Measurements from ENCODE around the gene TNFAIP8L2. TPM values are rescaled to one million over a fixed set of nuclear protein-coding genes. Genes with fewer than 3 reads are reported as not detected.

Gene TNFAIP8L2
- total and polyA plus RNA-seq, 8 donors: 2.5 to 14.5 (median 3.0) TPM

DNA sequence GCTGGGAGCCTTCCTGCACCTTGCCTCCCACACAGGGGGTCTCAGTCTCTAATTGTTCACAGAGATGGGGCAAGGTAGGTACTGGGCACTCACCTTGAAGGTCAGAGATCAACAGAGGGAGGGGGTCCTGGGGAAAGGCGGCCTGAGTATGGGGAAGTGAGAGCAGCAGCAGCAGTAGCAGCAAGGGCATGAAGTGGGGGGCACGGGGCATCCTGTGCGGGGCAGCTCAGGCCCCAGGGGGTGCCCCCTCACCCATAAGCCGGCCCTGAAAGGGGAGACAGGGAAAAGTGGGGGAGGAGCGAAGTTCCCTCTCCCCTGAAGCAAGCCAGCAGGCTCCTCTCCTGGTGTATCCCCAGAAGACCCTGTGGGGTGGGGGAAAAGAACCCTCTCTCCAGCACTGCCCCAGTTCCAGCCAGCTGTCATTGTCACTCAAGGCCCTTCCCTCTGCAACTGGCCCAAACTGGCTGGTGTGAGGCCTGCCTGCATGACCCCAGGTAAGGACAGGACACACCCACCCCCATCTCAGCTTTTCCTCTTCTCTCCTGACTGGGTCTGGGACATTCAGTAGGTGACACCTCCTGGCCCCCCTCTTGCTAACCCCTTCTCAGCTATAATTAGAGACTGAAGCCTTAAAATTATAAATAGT, 13.9 kb upstream of the TNFAIP8L2 start:
- Histone ChIP-seq H3K4me1 (peaks cover 8 to 30% of the 10 kb centered on the region in 2 donors), H3K27ac (no peak overlapping the region), H3K27me3 (peaks cover 0 to 17% of the 10 kb centered on the region in 2 donors), H3K9me3 (no peaks in the 10 kb centered on the region), H3K4me3 (no peak overlapping the region), H3K36me3 (no peaks in the 10 kb centered on the region)
- TF ChIP-seq, protein P1, sequence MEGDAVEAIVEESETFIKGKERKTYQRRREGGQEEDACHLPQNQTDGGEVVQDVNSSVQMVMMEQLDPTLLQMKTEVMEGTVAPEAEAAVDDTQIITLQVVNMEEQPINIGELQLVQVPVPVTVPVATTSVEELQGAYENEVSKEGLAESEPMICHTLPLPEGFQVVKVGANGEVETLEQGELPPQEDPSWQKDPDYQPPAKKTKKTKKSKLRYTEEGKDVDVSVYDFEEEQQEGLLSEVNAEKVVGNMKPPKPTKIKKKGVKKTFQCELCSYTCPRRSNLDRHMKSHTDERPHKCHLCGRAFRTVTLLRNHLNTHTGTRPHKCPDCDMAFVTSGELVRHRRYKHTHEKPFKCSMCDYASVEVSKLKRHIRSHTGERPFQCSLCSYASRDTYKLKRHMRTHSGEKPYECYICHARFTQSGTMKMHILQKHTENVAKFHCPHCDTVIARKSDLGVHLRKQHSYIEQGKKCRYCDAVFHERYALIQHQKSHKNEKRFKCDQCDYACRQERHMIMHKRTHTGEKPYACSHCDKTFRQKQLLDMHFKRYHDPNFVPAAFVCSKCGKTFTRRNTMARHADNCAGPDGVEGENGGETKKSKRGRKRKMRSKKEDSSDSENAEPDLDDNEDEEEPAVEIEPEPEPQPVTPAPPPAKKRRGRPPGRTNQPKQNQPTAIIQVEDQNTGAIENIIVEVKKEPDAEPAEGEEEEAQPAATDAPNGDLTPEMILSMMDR (IDR thresholded peaks at IDR 0.05): no peak
- ATAC-seq (no peak), DNase-seq (no peak)
- intact Hi-C loops (cut with DNase I): no loop called here

DNA sequence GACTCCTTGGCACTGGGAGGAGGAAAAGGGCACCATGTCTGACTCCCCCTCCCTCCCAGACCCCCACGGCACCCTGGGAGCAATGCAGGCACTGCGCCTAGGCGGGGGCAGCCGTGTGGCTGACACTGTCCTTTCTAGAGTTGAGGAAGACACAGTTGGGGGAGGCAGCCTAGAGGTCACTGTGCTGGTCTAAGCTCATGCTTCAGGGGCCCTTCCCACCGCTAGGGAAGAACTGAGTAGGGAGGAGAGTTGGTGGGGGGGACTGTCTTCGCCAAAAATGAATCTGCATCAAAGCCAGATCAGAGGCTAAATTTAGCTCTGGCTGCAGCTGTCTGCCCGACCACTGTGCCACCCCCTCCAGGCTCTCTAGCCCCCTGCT, 13.4 kb upstream of the TNFAIP8L2 start:
- intact Hi-C loops (cut with DNase I): no loop called here

DNA sequence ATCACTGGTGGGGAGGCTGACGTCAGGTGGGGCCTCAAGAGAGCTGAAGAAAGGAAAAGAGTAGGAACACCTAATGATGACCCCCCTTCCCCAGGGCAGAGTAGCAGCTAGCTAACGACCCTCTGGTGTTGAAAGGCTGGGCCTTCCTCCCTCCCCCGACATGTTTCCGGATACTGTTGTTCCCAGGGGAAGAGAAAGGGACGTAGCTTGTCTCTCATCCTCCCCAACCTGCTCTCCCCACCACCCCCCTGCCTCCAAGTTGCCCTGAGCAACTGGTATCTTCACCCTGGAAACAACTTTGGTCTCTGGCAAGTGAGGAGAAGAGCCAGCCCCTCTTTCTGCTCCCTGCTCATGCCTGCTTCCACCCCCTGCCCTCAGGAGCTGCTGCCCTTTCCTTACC, 12.5 kb upstream of the TNFAIP8L2 start:
- Histone ChIP-seq H3K27me3 (peaks cover 0 to 17% of the 10 kb centered on the region in 2 donors), H3K9me3 (no peaks in the 10 kb centered on the region), H3K4me3 (no peak overlapping the region), H3K27ac (no peak overlapping the region), H3K36me3 (no peaks in the 10 kb centered on the region), H3K4me1 (peaks cover 8 to 30% of the 10 kb centered on the region in 2 donors)
- DNase-seq (peak in 1 of 4 donors; percentile 22), ATAC-seq (no peak)
- intact Hi-C loops (cut with DNase I): no loop called here
- TF ChIP-seq, protein P1 (IDR thresholded peaks at IDR 0.05): no peak

More for the DNA sequence above, 13.4 kb upstream of the TNFAIP8L2 start:
- Histone ChIP-seq H3K9me3 (no peaks in the 10 kb centered on the region), H3K27ac (no peak overlapping the region), H3K27me3 (peaks cover 0 to 17% of the 10 kb centered on the region in 2 donors), H3K4me3 (no peak overlapping the region), H3K4me1 (peaks cover 8 to 30% of the 10 kb centered on the region in 2 donors), H3K36me3 (no peaks in the 10 kb centered on the region)
- TF ChIP-seq, protein P1 (IDR thresholded peaks at IDR 0.05): no peak
- ATAC-seq: no peak
- DNase-seq: no peak

DNA sequence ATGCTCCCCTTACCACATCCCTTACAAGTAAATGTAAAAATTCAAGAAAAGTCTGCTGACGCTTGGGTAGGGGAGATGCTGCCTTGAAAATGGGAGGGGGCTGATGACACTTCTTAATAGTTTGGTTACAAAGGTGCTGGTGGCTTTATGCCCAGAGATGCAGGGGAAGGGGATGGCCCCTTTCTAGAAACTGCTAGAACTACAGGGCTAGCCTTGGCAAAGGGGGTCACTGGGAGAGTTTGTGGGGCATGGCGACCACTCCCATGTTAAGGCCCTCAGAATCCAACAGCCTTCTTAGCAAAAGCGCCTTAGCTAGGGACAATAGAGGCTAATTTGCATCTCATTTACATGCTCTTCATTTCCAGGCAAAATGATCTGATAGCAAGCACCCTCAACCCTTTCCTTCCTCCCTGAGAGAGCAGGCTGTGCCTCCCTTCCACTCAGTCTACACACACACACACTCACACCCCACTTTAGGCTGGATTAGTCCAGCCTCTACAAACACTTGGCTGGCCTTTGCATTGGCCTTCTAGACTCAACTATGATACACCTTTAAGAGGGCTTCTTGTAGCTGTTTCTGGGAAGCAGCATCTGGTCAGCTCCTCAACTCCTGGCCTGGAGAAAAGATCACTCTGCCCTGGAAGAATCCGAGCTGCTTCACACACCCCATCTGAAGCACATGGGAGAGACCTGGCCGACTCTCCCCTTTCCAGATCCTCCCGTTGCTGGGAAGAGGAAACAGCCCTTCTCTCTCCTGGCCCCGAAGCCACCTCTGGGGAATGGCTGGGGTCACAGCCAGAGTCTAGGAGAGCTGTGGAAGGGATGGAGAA, 11.8 kb upstream of the TNFAIP8L2 start:
- Histone ChIP-seq H3K4me3 (peak overlapping the region in 1 of 2 donors; percentile 81), H3K4me1 (peaks cover 8 to 30% of the 10 kb centered on the region in 2 donors), H3K27me3 (peaks cover 0 to 17% of the 10 kb centered on the region in 2 donors), H3K27ac (no peak overlapping the region), H3K36me3 (no peaks in the 10 kb centered on the region), H3K9me3 (no peaks in the 10 kb centered on the region)
- DNase-seq (peak in 1 of 4 donors; percentile 50), ATAC-seq (peak; percentile 58)
- TF ChIP-seq, protein P1 (IDR thresholded peaks at IDR 0.05): no peak
- intact Hi-C loops (cut with DNase I): no loop called here
